WI38 (cell line): ENCODE results near the gene KANK4.

Experiments
- H3K4me3 ChIP-seq: 2 replicates; pipeline ENCODE4 v1.5.1; 2011; ENCODE audit warnings: low read depth, mild to moderate bottlenecking, control low read depth, low read length
- CTCF ChIP-seq: IDR thresholded peaks from 2 replicates; pipeline ENCODE4 v1.5.1; 2012; ENCODE audit warnings: low read depth, mild to moderate bottlenecking, control low read depth, low read length

KANK4 gene

DNA sequence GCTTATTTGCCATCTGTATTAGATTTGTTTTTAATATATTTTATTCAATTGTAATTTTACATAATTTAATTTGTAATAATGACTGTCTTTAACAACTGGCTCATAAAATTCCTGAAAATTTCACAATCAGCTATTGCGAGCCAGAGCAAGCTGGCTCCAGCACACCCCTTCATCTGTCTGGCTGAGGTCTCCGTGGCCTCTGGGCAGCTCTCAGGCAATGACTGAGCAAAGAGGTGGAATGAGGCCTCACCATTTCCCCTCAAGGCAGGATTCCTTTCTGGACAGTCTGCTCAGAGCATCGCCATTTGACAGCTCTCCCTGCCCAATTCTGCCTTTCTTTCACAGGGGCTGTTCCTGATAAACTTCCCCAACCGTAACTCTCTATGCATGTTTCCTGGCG, 5.8 kb upstream of the KANK4 start:
- no peak for TF ChIP-seq CTCF
- H3K4me3 ChIP-seq = no peak overlapping the region

DNA sequence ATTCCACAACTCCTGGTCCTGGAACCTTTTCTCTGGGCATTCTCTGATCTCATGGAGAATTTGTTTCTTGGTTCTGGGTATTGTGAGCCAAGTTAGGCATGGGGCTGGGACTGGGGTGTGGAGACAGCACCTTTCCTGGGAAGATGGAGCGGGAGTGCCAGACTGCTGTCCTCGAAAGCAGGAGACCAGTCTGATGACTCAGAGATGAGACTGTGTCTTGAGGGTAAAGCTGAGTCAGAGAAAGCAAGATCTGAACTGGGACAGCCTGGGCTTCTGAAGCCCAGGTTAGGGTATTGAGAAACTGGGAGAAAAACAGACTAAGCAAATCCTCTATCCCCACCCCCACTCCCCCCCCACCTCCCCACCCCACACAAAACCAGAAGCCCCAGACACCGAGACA, 2.2 kb upstream of the KANK4 start:
- no peak for TF ChIP-seq CTCF
- no peak overlapping the region for H3K4me3 ChIP-seq

GRCh38 chr1:62318320-62318755, 896 bp downstream of the KANK4 start:
- no peak overlapping the region for H3K4me3 ChIP-seq
- TF ChIP-seq CTCF = no peak

GRCh38 chr1:62317021-62317768, 2.0 kb downstream of the KANK4 start:
- no peak for TF ChIP-seq CTCF
- no peak overlapping the region for H3K4me3 ChIP-seq

- H3K4me3 ChIP-seq = no peak overlapping the region
- no peak for TF ChIP-seq CTCF
Observed at GRCh38 chr1:62316135-62316534, 3.1 kb downstream of the KANK4 start.

- TF ChIP-seq CTCF = no peak
- no peak overlapping the region for H3K4me3 ChIP-seq
Observed at GRCh38 chr1:62315387-62315786, 3.8 kb downstream of the KANK4 start.

DNA sequence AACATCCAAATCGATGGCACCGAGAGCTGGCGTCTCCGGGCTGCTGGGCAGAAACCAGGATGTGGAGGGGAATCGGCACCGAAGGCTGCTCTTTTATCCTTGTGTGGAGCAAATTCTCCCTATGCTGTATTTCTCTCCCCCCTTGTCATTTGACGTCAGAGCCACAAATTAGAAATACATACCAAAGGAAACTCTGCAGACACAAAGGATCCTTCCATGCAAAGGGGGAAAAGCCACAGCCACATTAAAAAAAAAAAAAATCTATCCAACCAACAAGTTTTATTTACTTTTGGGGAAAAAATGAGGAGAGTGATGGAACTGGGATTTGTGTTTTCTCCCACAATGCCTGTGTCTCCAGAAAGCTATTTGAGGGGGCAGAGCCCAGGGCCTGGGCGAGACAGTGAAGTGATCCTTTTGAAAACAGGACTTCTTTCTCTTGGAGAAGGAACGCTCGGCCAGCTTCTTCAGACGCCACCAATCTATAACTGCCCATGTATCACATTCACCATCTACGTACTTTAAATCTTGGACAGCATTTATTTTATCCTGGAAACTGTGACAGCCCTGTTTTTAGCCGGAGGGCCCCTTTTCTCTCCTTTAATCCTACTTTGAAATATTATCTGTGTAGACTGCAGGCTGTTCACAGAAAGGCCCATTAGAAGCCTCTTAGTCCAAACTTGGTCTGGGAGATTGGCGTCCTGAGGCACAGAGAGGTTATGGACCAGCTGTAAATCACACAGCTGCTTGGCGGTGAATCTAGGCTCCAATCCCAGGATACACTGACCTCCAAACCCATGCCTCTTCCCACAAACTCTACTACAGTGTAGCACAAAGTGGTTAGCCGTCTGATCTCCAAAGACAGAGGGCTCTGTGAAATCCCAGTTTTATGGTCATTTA, 4.5 kb downstream of the KANK4 start:
- H3K4me3 ChIP-seq = no peak overlapping the region
- no peak for TF ChIP-seq CTCF
